Measurements from ENCODE around the gene SORBS2. TPM values are rescaled to one million over a fixed set of nuclear protein-coding genes. Genes with fewer than 3 reads are reported as not detected.

SORBS2 gene
- total and polyA plus RNA-seq, 2 experiments from 2014 or later = 0.32 to 1.5 TPM

- H3K4me3 ChIP-seq = no peak overlapping the region
- no peak overlapping the region for H2AFZ ChIP-seq
- WGBS, 2 experiments (ENCODE audit: low coverage in 1 of 2, low lambda C conversion rate in 2 of 2, missing lambda C conversion rate in 2 of 2) = 59 to 60% methylated on average over 1 of the region's 1 CpG
- H3K4me1 ChIP-seq (ENCODE audit: insufficient read depth) = no peaks in the 10 kb centered on the region; the same call in 1 of the 2 replicates
- TF ChIP-seq EZH2phosphoT487 (IDR thresholded peaks at IDR 0.05; ENCODE audit: insufficient read depth, low read depth) = no peak
- no peak for TF ChIP-seq EZH2 (IDR thresholded peaks at IDR 0.05; ENCODE audit: insufficient read depth, poor library complexity, severe bottlenecking)
- H3K79me2 ChIP-seq (ENCODE audit: insufficient read depth) = no peaks in the 10 kb centered on the region
- in situ Hi-C loops (cut with MboI) = no loop called here
- H3K27ac ChIP-seq = no peak overlapping the region
- H3K4me2 ChIP-seq (ENCODE audit: unreplicated experiment) = no peak overlapping the region
- no peaks in the 10 kb centered on the region for H4K20me1 ChIP-seq (ENCODE audit: insufficient read depth)
- H3K36me3 ChIP-seq (ENCODE audit: low read depth) = no peaks in the 10 kb centered on the region
- no peak for DNase-seq
- H3F3A ChIP-seq (ENCODE audit: insufficient read depth) = no peaks in the 10 kb centered on the region
- no peaks in the 10 kb centered on the region for H3K9me2 ChIP-seq (ENCODE audit: insufficient read depth)
- H3K9ac ChIP-seq = no peak overlapping the region
- H3K27me3 ChIP-seq (replicated peaks; ENCODE audit: insufficient read depth) = no peaks in the 10 kb centered on the region
- H3K9me3 ChIP-seq (ENCODE audit: low read depth) = no peaks in the 10 kb centered on the region
These were observed 98.3 kb downstream of the SORBS2 start for GRCh38 chr4:185713731-185714130.

- Histone ChIP-seq H3K36me3 (ENCODE audit: low read depth) (no peaks in the 10 kb centered on the region), H4K20me1 (ENCODE audit: insufficient read depth) (no peaks in the 10 kb centered on the region), H3K9me3 (ENCODE audit: low read depth) (no peaks in the 10 kb centered on the region), H3K27ac (no peak overlapping the region), H3F3A (ENCODE audit: insufficient read depth) (no peaks in the 10 kb centered on the region), H3K9ac (no peak overlapping the region), H3K27me3 (replicated peaks; ENCODE audit: insufficient read depth) (no peaks in the 10 kb centered on the region), H3K4me2 (ENCODE audit: unreplicated experiment) (no peak overlapping the region), H3K4me3 (no peak overlapping the region), H3K79me2 (ENCODE audit: insufficient read depth) (no peaks in the 10 kb centered on the region), H3K9me2 (ENCODE audit: insufficient read depth) (no peaks in the 10 kb centered on the region), H3K4me1 (ENCODE audit: insufficient read depth) (peaks cover 4% of the 10 kb centered on the region; the same call in 1 of the 2 replicates), H2AFZ (no peak overlapping the region)
- in situ Hi-C loops (cut with MboI) = no loop called here
- DNase-seq = no peak
- WGBS, 2 experiments (ENCODE audit: low coverage in 1 of 2, low lambda C conversion rate in 2 of 2, missing lambda C conversion rate in 2 of 2) = 71% methylated on average over 5 of the region's 5 CpGs
- TF ChIP-seq EZH2phosphoT487 (IDR thresholded peaks at IDR 0.05; ENCODE audit: insufficient read depth, low read depth) = no peak
- no peak for TF ChIP-seq EZH2 (IDR thresholded peaks at IDR 0.05; ENCODE audit: insufficient read depth, poor library complexity, severe bottlenecking)
These were observed 98.7 kb downstream of the SORBS2 start for GRCh38 chr4:185713272-185713671.

- in situ Hi-C loops (cut with MboI) = no loop called here
- no peaks in the 10 kb centered on the region for H3K79me2 ChIP-seq (ENCODE audit: insufficient read depth)
- H4K20me1 ChIP-seq (ENCODE audit: insufficient read depth) = no peaks in the 10 kb centered on the region
- no peak overlapping the region for H3K27ac ChIP-seq
- no peaks in the 10 kb centered on the region for H3K9me3 ChIP-seq (ENCODE audit: low read depth)
- no peaks in the 10 kb centered on the region for H3K27me3 ChIP-seq (replicated peaks; ENCODE audit: insufficient read depth)
- DNase-seq = no peak
- H2AFZ ChIP-seq = no peak overlapping the region
- no peak overlapping the region for H3K4me2 ChIP-seq (ENCODE audit: unreplicated experiment)
- peaks cover 10% of the 10 kb centered on the region; the same call in 1 of the 2 replicates for H3K4me1 ChIP-seq (ENCODE audit: insufficient read depth)
- no peak for TF ChIP-seq EZH2phosphoT487 (IDR thresholded peaks at IDR 0.05; ENCODE audit: insufficient read depth, low read depth)
- TF ChIP-seq EZH2 (IDR thresholded peaks at IDR 0.05; ENCODE audit: insufficient read depth, poor library complexity, severe bottlenecking) = no peak
- no peak overlapping the region for H3K4me3 ChIP-seq
- H3K9ac ChIP-seq = no peak overlapping the region
- no peaks in the 10 kb centered on the region for H3K9me2 ChIP-seq (ENCODE audit: insufficient read depth)
- H3F3A ChIP-seq (ENCODE audit: insufficient read depth) = no peaks in the 10 kb centered on the region
- H3K36me3 ChIP-seq (ENCODE audit: low read depth) = no peaks in the 10 kb centered on the region
- WGBS, 2 experiments (ENCODE audit: low coverage in 1 of 2, low lambda C conversion rate in 2 of 2, missing lambda C conversion rate in 2 of 2) = 64 to 70% methylated on average over 18 of the region's 18 CpGs
These were observed 99.5 kb downstream of the SORBS2 start for GRCh38 chr4:185712350-185713024.

- TF ChIP-seq EZH2phosphoT487 (IDR thresholded peaks at IDR 0.05; ENCODE audit: insufficient read depth, low read depth) (no peak), EZH2 (IDR thresholded peaks at IDR 0.05; ENCODE audit: insufficient read depth, poor library complexity, severe bottlenecking) (no peak)
- H3K79me2 ChIP-seq (ENCODE audit: insufficient read depth) = no peaks in the 10 kb centered on the region
- no peaks in the 10 kb centered on the region for H3F3A ChIP-seq (ENCODE audit: insufficient read depth)
- in situ Hi-C loops (cut with MboI) = no loop called here
- H3K4me1 ChIP-seq (ENCODE audit: insufficient read depth) = peaks cover 10% of the 10 kb centered on the region; the same call in 1 of the 2 replicates
- H4K20me1 ChIP-seq (ENCODE audit: insufficient read depth) = no peaks in the 10 kb centered on the region
- no peaks in the 10 kb centered on the region for H3K9me2 ChIP-seq (ENCODE audit: insufficient read depth)
- no peak overlapping the region for H3K9ac ChIP-seq
- H2AFZ ChIP-seq = no peak overlapping the region
- no peak overlapping the region for H3K4me2 ChIP-seq (ENCODE audit: unreplicated experiment)
- DNase-seq = no peak
- H3K36me3 ChIP-seq (ENCODE audit: low read depth) = no peaks in the 10 kb centered on the region
- H3K4me3 ChIP-seq = no peak overlapping the region
- no peaks in the 10 kb centered on the region for H3K27me3 ChIP-seq (replicated peaks; ENCODE audit: insufficient read depth)
- no peaks in the 10 kb centered on the region for H3K9me3 ChIP-seq (ENCODE audit: low read depth)
- H3K27ac ChIP-seq = no peak overlapping the region
- 37% methylated on average over 4 of the region's 4 CpGs for WGBS, 2 experiments (ENCODE audit: low coverage in 1 of 2, low lambda C conversion rate in 2 of 2, missing lambda C conversion rate in 2 of 2)
These were observed 100.3 kb downstream of the SORBS2 start for GRCh38 chr4:185711726-185712125.

All from GM23248 (cell line).